HUES64 (cell line): ENCODE results near the gene RBFOX1.

ENCODE experiments used
- H3K27ac ChIP-seq: 2 replicates; pipeline ENCODE4 v1.7.0; 2013; ENCODE audit warnings: low read depth, low read length, inconsistent platforms
- H3K27me3 ChIP-seq: 2 replicates; pipeline ENCODE4 v1.6.1; 2013; ENCODE audit warnings: mild to moderate bottlenecking, low read length; ENCODE audit not compliant: insufficient read depth
- H3K36me3 ChIP-seq: 2 replicates; pipeline ENCODE4 v1.6.1; 2013; ENCODE audit warnings: mild to moderate bottlenecking, low read length; ENCODE audit not compliant: insufficient read depth
- H3K4me1 ChIP-seq: 2 replicates; pipeline ENCODE4 v1.6.1; 2013; ENCODE audit warnings: mild to moderate bottlenecking, low read length, moderate library complexity; ENCODE audit not compliant: insufficient read depth
- H3K4me3 ChIP-seq: 2 replicates; pipeline ENCODE4 v1.5.1; 2013; ENCODE audit warnings: mild to moderate bottlenecking, low read length, moderate library complexity
- H3K9ac ChIP-seq: 2 replicates; pipeline ENCODE4 v1.6.1; 2013; ENCODE audit warnings: mild to moderate bottlenecking, low read depth, low read length
- H3K9me3 ChIP-seq: 2 replicates; pipeline ENCODE4 v1.6.1; 2013; ENCODE audit warnings: low read depth, low read length; ENCODE audit not compliant: insufficient read depth
- WGBS: fragments of 150-250, 120-280 bp; methylation state at CpG from one replicate; pipeline ENCODE4 v1.1.7; 2013; ENCODE audit warnings: missing lambda C conversion rate; 5-methylcytosine and 5-hydroxymethylcytosine counted together

The RBFOX1 gene

GRCh38 chr16:7334801-7335560 lies 2.3 kb downstream of the RBFOX1 start:
- Histone ChIP-seq H3K4me1 (peaks cover 11% of the 10 kb centered on the region; the same call in 1 of the 2 replicates), H3K27ac (no peak overlapping the region), H3K27me3 (no peaks in the 10 kb centered on the region), H3K9me3 (no peaks in the 10 kb centered on the region), H3K4me3 (no peak overlapping the region), H3K36me3 (no peaks in the 10 kb centered on the region), H3K9ac (no peak overlapping the region)
- WGBS = 89% methylated on average over 3 of the region's 3 CpGs

DNA sequence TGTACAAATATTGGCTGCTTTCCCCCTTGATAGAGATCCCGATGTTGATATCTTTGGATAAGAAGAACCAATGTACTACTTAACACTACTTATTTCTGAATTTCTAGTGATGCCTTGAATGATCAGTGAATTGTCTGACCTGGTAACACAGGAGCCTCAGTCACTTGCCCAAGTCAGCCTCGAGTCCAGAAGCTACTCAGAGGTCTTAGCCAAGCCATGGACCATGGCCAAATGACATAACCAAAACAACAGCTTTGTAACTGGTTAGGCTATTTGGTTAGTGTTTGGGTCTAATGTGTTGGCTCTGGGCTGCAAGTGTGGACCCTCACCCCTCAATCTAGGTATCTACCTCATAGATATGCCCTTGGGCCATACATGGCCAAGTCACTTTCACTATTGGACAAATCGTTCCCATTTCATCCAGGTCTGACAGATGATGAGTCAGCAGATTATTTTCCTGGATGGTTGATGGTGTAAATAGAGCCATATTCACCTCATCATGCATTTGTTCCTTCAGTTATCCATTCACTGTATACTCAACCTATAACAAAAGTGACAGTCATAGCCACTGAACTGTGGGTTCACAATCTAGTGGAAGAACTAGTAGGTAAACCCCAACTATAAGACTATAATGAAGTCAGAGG lies 3.5 kb downstream of the RBFOX1 start:
- H3K9me3 ChIP-seq = no peaks in the 10 kb centered on the region
- WGBS = 75% methylated on average over 2 of the region's 3 CpGs
- peaks cover 11% of the 10 kb centered on the region; the same call in 1 of the 2 replicates for H3K4me1 ChIP-seq
- H3K4me3 ChIP-seq = no peak overlapping the region
- no peak overlapping the region for H3K27ac ChIP-seq
- no peaks in the 10 kb centered on the region for H3K27me3 ChIP-seq
- no peaks in the 10 kb centered on the region for H3K36me3 ChIP-seq
- no peak overlapping the region for H3K9ac ChIP-seq

DNA sequence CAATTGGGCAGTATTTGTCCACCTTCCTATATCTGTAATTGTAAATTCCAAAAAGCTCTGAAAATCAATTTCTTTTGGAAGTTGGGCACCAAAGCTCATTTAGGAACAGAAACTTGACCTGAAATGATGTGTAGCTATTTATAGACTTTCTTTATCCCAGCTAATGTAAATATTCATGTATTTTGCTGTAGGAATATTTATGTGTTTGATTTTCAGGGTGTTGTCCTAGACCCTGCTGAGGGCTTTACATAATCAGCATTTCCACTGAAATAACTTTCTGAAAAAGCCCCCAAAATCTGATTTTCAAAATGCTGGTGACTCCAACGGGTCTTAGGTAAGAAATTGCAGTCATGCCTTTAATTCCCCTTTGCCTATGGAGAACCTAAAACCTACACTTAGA lies 4.1 kb downstream of the RBFOX1 start:
- Histone ChIP-seq H3K36me3 (no peaks in the 10 kb centered on the region), H3K9ac (no peak overlapping the region), H3K9me3 (no peaks in the 10 kb centered on the region), H3K4me3 (no peak overlapping the region), H3K4me1 (peaks cover 11% of the 10 kb centered on the region; the same call in 1 of the 2 replicates), H3K27ac (no peak overlapping the region), H3K27me3 (no peaks in the 10 kb centered on the region)
- 86% methylated on average over 1 of the region's 1 CpG for WGBS

GRCh38 chr16:7338826-7339225 lies 6.2 kb downstream of the RBFOX1 start:
- Histone ChIP-seq H3K4me3 (no peak overlapping the region), H3K27me3 (no peaks in the 10 kb centered on the region), H3K4me1 (0 out of 2 replicates have a peak, but pooled peaks cover 6% of the 10 kb centered on the region), H3K27ac (no peak overlapping the region), H3K9ac (no peak overlapping the region), H3K36me3 (no peaks in the 10 kb centered on the region), H3K9me3 (no peaks in the 10 kb centered on the region)
- WGBS = 91% methylated on average over 4 of the region's 4 CpGs

- 96% methylated on average over 1 of the region's 1 CpG for WGBS
These were observed 7.1 kb downstream of the RBFOX1 start for GRCh38 chr16:7339700-7340099.

GRCh38 chr16:7340938-7341337 lies 8.3 kb downstream of the RBFOX1 start:
- Histone ChIP-seq H3K27ac (no peak overlapping the region), H3K9me3 (no peaks in the 10 kb centered on the region), H3K36me3 (no peaks in the 10 kb centered on the region), H3K4me3 (no peak overlapping the region), H3K27me3 (no peaks in the 10 kb centered on the region), H3K4me1 (0 out of 2 replicates have a peak, but pooled peaks cover 6% of the 10 kb centered on the region), H3K9ac (no peak overlapping the region)
- 96% methylated on average over 5 of the region's 5 CpGs for WGBS

More at GRCh38 chr16:7339700-7340099, 7.1 kb downstream of the RBFOX1 start:
- Histone ChIP-seq H3K4me1 (0 out of 2 replicates have a peak, but pooled peaks cover 6% of the 10 kb centered on the region), H3K36me3 (no peaks in the 10 kb centered on the region), H3K9me3 (no peaks in the 10 kb centered on the region), H3K9ac (no peak overlapping the region), H3K27me3 (no peaks in the 10 kb centered on the region), H3K4me3 (no peak overlapping the region), H3K27ac (no peak overlapping the region)

GRCh38 chr16:7342598-7342997 lies 10.0 kb downstream of the RBFOX1 start:
- H3K9me3 ChIP-seq = no peaks in the 10 kb centered on the region
- no peaks in the 10 kb centered on the region for H3K4me1 ChIP-seq
- H3K4me3 ChIP-seq = no peak overlapping the region
- WGBS = 90% methylated on average over 4 of the region's 4 CpGs
- H3K9ac ChIP-seq = no peak overlapping the region
- no peak overlapping the region for H3K27ac ChIP-seq
- no peaks in the 10 kb centered on the region for H3K27me3 ChIP-seq
- H3K36me3 ChIP-seq = no peaks in the 10 kb centered on the region

- no peak overlapping the region for H3K9ac ChIP-seq
- H3K4me1 ChIP-seq = no peaks in the 10 kb centered on the region
- no peak overlapping the region for H3K27ac ChIP-seq
- 94% methylated on average over 6 of the region's 6 CpGs for WGBS
- no peaks in the 10 kb centered on the region for H3K36me3 ChIP-seq
- no peaks in the 10 kb centered on the region for H3K27me3 ChIP-seq
- H3K4me3 ChIP-seq = no peak overlapping the region
- H3K9me3 ChIP-seq = no peaks in the 10 kb centered on the region
These were observed 10.6 kb downstream of the RBFOX1 start for GRCh38 chr16:7343243-7343642.

- 95% methylated on average over 23 of the region's 23 CpGs for WGBS
- no peaks in the 10 kb centered on the region for H3K9me3 ChIP-seq
- no peaks in the 10 kb centered on the region for H3K4me1 ChIP-seq
- H3K36me3 ChIP-seq = no peaks in the 10 kb centered on the region
- H3K27me3 ChIP-seq = no peaks in the 10 kb centered on the region
- H3K9ac ChIP-seq = no peak overlapping the region
- no peak overlapping the region for H3K4me3 ChIP-seq
- no peak overlapping the region for H3K27ac ChIP-seq
These were observed 12.5 kb downstream of the RBFOX1 start for GRCh38 chr16:7344830-7345780.

DNA sequence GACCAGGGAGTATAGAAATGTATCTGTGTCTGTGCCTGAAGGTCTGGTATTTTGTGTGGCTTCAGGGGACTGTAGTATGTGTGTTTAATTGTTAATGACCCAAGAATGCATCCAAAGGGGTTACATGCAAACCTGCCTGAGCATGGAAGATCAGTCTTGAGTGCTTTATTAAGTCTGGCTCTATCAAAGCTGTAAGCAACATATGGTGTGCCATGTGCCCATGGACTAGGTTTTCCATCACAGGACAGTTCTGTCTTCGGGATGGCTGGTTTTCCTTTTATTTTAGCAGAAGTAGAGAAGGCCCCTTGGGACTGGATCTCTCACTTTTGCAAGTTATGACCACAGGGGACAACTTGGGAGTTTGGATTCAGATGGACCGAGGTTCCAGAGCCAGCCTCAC lies 18.2 kb downstream of the RBFOX1 start:
- Histone ChIP-seq H3K36me3 (no peaks in the 10 kb centered on the region), H3K4me1 (no peaks in the 10 kb centered on the region), H3K9ac (no peak overlapping the region), H3K27me3 (no peaks in the 10 kb centered on the region), H3K9me3 (no peaks in the 10 kb centered on the region), H3K4me3 (no peak overlapping the region), H3K27ac (no peak overlapping the region)
- WGBS = 96% methylated on average over 2 of the region's 2 CpGs
